ENCODE results near the gene GMEB2.
"Not testable (repeated sequence)": the region's sequence is repeated elsewhere in the genome, so short reads cannot be mapped to it uniquely, and the experiment has no call there.

Gene GMEB2

DNA sequence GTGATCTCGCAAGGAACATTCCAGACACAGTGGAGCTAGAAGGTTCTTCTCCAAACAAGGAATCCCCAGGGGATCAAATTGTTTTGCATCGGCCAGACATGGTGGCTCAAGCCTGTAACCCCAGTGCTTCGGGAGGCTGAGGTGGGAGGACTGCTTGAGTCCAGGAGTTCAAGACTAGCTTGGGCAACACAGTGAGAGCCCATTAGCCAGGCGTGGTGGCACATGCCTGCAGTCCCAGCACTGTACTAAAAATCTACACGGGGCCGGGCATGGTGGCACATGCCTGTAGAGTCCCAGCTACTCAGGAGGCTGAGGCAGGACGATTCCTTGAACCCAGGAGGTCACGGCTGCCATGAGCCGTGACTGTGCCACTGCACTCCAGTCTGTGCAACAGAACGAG, 15.3 kb downstream of the GMEB2 start:
- no peak for DNase-seq

DNA sequence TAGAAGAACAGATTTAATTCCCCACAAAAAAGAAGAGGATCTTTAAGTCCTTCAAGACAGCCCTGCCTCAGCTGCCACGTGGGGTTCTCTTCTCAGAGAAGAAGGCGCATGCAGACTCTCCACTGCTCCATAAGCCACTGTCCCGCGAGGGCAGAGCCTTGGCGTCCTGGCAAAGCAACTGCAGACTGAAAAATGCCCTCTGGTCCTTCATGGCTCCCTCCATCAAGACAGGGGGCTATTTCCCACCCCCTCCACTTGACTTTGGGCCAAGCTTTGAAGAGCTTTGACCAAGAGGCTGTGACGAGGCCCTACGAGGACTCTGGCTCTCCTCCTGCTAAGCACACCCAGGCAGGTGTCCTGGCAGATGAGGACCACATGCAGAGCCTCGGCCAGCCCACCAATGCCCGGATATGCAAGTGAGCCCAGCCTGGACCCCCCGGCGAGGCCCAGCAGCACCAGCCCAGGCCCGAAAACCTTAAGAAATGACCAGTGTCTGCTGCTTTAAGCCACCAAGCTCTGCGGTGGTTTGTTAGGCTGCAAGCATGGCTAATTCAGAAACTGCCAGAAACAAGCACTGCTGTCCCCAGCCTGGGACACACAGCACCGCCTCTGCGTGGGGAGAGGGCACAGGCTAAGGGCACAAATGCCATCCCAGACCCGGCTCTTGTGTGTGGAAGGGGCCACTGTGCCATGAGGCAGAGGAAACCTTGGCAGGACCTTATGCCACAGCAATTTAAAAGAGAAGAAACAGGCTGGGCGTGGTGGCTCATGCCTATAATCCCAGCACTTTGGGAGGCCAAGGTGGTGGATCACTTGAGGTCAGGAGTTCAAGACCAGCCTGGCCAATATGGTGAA, 16.1 kb downstream of the GMEB2 start:
- DNase-seq: no peak

DNA sequence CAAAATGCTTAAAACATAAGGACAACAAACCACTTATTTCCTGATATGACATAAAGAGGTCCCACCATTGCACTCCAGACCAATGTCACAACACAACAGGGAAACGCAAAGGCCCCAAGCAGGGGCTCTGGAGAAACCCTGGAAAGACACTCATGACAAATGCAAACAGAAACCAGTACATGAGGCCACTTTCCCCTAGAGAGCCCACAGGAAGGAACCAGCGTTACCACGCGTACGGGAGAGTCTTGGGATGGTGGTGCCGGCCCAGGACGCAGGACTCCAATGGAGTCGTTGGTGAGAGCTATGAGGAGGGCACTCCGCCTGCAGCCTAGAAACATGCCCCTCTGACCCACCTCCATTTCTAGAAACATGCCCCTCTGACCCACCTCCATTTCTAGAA, 20.2 kb downstream of the GMEB2 start:
- no peak for DNase-seq

DNA sequence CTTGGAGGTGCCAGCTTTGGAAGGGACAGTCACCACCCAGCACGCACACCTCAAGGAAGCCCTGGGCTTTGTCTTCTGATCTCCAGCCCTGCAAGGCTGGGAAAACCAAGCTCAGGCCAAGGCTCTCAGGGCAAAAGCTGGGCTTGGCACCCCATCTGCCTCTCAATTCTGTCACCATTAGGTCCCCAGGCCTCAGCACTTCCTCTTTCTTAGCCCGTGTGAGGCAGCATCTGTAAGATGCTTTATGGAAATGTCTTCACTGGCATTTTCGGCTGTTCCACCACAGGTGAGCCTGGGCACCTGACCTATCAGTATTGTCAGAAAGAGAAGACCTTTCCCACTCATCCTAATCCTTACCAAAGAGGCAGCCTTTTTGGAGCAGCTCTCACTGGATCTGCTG, 24.6 kb downstream of the GMEB2 start:
- DNase-seq: no peak

DNA sequence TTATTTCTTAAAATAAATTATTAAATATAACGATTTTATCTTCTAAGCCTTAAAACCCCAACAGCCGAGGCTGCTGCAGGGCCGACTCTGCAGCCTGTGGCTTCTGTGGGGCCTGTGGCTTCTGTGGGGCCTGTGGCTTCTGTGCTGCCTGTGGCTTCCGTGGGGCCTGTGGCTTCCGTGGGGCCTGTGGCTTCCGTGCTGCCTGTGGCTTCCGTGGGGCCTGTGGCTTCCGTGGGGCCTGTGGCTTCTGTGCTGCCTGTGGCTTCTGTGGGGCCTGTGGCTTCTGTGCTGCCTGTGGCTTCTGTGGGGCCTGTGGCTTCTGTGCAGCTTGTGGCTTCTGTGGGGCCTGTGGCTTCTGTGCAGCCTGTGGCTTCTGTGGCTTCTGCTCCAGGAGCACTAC, 25.2 kb downstream of the GMEB2 start:
- DNase-seq: not testable (repeated sequence)

DNA sequence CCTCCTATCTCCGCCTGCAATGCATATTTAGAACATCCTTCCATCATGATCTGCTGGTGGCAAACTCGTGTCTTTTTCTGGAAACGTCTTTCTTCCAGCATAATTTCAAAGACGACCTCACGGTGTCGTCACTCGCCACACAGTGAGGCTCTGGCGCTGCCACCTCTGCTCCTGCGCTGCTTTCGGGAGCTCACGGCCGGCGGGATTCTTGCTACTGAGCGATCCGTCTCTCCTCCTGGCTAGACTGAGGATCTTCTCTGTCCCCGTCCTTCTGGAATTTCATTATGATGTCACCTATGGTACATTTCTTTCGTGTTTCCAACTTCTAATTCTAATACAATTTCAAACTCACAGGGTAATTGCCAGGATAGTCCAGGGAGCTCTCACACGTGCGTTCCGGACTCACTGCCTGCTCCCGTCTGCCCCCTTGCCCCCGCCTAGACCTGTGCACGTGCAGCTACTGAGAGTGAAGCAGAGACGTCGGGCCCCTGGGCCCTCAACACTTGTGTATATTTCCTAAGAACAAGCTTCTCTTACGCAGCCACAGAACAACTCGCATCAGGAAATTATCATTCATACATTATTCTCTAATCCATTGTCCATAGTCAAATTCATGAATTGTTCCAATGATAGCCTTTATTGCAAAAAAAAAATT, 27.4 kb downstream of the GMEB2 start:
- no peak for DNase-seq

DNA sequence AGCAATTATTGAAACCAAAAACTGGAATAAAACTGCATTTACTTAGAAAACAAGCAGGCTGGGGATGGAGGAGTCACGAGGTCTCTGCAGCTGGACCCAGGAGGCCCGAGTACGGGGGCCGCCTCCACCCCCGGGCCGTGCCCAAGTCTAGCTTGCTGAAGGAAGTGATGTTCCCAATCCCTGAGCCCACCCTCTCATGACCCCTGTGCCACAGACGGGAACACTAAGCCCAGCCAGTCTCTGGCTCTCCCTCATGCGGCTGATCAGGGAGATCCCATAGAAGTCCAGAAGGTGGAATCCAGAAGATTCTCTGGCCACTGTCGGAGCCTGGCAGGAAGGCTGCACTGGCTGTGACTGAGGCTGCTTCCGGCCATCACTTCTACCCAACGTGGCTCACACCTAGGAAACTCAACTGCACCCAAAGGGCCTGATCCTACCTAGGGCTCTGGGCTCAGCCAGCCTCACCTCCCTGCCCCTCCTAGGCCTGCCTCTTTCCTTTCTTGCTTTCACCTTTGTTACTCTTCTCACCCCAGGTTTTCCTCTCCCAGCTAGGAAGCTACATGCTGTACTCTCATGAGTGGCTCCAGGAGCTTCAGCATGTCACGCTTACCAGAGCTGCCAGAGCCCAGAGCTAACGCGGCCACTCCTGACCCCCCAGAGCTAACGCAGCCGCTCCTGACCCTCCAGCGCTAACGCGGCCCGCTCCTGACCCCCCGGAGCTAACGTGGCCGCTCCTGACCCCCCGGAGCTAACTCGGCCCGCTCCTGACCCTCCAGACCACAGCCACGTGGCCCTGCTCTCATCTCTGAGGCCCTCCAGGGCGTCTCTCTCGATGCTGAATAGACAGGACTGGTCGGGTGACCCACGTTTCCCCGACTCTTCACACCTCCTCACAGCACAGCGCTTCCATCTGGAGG, 28.2 kb downstream of the GMEB2 start:
- no peak for DNase-seq

DNA sequence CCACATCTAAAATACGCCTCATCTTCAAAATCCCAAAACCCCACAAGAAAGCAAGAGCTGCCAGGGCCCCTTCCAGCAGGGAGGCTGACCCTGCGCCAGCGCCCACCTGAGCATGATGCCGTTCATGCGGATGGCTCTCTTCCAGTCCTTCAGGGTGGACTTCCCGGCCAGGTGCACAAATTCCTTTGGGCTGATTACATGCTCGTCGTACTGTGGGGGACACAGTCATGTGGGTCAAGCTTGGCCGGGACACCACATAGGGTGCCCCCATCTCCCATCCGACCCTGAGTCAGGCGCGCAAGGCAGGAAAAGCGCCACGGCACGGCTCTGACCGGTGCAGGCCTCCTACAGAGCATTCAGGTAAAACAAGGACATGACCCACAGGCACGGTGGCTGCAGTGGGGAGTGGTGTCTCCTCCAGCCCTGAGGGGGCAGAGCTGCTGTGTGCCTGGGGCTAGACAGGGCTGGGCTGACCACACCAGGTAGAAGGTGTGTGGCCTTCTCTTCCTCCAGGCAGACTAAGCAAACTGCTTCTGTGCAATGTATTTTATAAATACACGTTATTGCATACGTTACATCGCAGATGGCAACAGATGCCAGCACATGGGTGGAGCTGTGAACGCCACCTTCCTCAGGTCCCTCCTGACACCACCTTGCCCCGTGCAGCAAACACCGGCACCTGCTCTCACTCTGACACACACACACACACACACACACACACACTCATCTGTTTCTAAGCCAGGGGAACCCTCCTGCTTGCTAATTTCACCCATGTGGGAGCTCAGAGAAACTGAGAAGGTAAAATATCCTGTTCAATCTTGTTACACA, 29.0 kb downstream of the GMEB2 start:
- DNase-seq: no peak

DNA sequence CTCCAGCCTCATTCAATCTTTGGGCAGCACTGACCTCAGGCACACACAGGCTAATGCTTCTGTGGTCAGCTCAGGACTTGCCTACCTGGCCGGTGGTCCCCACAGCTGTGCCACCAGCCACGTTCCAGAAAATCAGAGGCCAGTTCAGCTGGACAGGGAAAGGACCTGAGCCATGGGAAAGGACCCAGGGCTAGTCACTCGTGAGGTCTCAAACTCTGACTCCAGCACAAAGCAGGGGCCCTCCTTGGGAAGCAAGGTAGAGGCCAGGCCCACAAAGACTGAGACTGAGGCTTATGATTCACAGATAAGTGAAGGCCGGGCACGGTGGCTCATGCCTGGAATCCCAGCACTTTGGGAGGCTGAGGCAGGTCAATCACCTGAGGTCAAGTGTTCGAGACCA, 30.5 kb downstream of the GMEB2 start:
- DNase-seq: no peak

DNA sequence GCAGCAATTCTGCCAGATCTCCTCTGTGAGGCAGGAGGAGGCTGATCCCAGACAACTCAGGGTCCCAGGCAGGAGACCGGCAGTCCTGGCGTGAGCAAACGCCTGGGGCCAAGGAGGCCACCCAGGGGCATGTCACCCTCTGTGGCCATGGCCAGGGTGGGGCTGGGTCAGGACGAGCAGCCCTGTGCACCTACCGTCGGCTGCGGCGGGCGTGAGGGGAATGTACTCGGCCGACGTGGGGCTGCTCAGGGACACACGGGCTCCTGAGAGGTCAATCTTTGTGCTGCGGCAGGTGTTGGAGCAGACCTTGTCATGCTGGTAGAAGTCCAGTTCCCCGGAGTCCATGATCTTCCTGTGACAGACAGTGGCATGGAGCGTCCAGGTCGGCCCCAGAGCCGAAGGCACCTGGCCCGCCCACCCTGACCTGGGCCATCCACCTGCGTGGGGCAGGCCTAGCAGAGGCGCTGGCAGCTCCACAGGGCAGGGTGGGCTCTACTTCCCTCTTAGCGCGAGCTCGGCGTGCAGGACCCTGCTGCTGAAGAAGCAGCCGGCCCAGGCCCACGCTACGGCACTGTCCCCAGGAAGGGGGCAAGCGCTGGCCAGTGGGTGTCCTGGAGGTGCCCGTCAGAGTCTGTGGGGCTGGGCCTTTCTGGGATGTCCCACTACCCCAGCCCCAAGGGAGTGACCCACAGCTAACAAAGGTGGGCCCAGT, 31.3 kb downstream of the GMEB2 start:
- DNase-seq: no peak

DNA sequence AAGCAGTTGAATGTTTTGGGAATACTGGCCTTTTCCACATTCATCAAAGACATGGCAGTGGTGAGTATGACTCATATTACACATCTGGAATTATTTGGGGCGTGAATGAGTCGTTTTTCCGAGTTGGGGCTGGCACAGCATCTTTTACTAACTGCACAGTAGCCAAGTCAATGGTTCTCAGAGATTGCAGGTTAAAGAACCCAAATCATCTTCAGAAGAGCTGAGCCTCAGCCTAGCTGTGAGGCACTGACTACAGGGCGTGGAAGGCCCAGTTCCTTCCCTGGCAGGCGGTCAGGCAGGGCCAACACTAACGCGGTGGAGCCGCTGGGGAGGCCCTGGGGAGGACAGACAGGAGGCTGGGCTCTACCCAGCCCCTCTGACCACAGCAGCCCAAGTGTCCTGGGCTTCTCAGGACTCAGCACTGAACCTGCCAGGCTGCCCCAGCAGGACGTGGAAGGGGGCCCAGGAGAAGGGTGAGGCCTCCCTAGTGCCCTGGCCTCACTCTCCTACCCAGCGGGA, 32.8 kb downstream of the GMEB2 start:
- DNase-seq: no peak

DNA sequence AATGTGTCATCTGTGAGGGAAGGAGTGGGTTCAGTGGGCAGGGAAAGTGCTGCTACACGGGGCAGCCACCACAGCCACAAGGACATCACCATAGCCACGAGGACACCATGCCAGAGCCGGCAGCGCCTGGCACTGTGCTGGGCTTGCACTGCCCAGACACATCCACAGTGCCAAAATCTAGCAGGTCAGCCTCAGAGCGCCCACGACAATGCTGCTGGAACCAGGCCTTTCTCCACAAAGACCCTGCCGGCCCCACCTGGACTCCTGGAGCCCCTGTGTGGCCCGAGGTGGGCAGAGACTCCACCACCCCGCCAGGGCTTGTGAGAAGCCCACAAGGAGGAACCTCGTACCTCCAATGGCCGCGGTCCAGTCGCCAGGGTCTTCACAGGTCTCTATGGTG, 34.2 kb downstream of the GMEB2 start:
- no peak for DNase-seq

DNA sequence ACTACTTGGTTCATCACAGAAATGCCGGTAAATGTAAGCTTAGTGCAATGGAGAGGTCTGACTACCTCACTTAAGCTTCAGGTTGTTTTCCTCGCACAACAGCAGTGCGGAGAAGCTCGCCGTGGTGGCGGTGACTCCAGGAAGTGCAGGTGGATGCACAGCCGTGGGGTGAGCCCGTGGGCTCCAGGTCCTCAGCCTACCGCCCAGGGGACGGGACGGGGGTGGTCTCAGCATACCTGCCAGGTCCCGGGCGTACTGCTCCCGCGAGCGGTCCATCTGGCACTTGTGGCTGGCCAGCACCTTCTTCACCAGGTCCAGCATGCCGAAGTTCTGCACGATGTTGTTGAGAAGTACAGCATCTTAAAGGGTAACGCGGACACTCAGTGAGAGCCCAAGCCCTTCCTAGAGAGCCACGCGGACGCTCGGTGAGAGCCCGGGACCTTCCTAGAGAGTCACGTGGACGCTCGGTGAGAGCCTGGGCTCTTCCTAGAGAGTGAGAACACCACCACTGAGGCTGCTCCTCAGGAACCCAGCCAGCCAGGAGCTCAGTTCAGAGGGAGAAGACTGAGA, 35.0 kb downstream of the GMEB2 start:
- no peak for DNase-seq

DNA sequence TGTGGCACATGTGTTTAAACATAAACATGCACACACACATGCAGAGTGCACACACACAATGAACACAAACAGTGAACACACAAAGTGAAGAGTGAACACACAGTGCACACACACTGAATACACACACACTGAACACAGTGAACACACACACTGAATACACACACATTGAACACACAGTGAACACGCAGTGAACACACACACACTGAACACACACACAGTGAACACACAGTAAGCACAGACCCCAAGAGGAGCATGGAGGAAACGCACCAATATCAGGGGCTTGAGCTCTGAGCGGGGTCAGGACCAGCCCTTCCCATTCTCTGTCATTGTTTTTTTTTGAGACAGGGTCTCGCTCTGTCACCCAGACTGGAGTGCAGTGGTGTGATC, 35.8 kb downstream of the GMEB2 start:
- no peak for DNase-seq

DNA sequence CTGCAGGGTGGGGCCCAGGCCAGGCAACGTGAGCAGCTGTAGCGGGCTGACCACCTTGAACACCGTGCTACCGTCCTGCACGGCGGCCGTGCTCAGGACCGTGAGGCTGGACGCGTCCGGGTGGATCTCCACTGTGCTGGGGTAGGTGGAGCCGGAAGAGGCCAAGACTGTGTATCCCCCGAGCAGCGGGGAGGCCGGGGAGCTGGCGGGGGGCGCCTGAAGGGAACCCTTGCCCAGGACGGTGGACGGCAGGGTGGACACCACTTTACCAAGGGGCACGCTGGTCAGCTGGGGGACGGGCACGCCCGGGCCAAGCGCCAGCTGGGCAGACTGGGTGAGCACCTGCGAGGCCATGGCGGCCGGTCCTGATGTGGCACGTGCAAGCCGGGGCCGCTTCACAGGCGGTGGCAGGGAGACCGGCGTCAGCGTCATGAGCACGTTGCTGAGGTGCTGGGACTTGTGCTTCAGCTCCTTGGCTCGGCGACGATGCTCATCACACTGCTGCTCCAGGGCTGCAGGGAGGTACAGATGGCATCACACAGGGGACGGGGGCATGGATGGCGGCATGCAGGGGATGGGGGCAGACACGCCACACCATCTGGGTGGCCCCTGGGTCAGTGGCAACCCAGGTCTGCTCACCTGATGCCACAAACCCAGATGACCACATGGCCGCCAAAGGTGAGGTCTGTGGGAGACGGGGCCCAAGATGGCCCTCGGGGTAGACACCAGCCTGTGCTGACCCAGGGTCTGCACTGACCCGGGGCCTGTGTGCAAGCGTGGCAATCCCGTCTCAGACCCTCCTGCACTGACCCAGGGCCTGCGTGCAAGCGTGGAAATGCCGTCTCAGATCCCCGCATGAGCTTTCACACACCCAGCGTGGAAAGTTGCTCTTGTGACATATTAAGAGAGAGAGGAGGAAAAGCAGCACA, 36.4 kb downstream of the GMEB2 start:
- no peak for DNase-seq

DNA sequence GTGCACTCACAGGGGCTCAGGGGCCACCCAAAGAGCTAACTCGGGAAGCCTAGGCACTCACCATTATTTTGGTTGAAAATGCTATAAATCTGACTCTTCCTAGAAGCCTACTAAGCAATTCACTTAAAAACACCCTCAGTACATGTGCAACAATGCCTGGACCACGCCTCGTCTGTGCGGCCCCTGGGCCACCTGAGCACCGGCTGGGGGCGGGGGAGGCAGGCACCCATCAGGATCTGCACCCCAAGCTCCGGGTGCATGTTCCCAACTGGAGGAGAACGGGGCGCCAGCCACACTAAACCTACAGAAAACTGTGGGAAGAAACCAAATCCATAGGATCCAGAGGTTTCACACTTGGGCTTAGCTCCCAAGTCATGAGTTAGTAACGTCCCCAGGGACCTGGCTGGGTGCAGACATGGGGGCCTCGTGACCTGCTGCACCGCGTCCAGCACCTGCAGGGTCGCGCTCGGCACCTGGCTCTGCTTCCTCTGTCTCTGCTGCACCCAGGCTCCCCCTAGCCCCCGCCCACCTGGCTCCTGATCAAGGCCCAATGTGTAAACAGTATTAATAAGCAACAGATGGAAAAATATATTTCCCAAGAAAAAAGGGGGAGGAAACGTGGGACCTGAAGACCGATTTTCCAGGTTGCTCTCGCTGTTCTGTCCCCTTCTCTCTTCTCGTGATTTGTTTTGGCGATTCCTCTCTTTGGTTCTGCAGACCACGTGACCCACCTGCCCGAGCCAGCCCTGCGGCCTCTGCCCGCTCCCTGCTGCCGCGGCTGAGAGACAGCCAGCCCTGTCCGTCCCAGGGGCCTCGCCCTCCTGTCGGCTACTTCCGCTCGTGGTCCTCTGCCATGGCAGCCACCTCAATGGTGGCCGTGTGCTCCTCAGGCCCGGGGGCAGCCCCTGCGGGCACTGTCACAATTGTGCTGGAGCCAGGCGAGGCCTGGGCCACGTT, 37.4 kb downstream of the GMEB2 start:
- DNase-seq: no peak

DNA sequence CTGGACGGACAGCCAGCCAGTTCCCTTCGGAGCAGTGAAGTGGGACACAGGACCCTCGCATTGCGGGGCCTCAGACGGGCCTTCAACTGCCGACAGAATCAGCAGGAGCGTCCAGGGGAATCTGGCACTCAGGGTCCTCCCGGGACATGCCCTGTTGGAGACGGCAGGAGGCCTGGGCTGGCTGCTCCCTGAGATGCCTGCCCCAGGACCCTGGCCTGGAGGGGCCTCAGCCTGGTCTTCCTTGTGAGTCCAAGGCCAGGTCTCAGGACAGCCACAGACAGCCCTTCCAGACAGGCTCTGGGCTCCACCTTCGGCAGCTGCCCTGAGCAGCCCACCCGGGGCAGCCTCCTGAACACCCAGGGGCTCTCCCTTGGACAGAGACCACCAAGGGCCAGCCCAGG, 38.3 kb downstream of the GMEB2 start:
- DNase-seq: no peak

DNA sequence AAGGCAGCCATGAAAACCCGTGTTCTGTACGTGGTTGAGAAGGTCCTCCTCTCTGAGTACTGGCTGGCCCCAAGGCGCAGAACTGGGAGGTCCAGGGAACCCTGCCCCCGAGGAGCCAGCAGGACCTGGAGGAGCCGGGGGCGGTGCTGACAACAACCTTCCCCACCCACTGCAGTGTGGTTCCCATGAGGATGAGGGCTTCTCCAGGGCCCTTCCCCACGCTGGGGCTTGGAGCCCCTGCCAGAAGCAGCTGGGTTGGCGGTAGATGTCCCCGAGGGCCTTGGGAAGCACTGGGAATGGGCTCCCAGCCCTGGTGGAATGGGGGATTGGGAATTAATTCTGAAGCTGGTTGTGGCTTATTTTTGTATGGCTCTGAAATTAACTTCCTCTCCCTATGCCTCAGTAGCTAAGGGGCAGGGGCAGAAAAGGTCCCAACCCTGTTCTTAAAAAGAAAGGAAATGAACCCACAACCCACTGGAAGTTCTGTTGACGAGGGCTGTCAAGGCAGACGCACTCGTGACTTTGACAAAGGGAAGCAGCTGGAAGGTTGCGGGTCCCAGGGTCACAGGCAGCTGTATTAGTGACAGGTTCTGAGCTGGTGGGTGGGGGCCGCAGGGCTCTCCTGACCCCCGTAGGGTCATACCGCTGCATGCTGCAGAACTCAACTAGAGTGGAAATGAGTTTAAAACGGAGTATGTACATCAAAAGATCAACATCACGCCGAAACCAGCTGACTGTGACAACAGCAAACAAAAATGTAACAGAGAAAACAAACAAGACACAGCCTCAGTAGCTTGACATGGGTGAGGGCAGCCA, 38.9 kb downstream of the GMEB2 start:
- no peak for DNase-seq

Measured in NCI-H187 treated with DMSO at 0.1 percent for 48 hours (cell line).